ENCODE results near the gene LRRC37A2. TPM values are rescaled to one million over a fixed set of nuclear protein-coding genes. Genes with fewer than 3 reads are reported as not detected.
"Not testable (repeated sequence)": the region's sequence is repeated elsewhere in the genome, so short reads cannot be mapped to it uniquely, and the experiment has no call there.

Gene LRRC37A2
- polyA plus RNA-seq (2013, experiment 1 of 2), result 3.4 TPM
- polyA plus RNA-seq (2013, experiment 2 of 2), result 3.3 TPM

DNA sequence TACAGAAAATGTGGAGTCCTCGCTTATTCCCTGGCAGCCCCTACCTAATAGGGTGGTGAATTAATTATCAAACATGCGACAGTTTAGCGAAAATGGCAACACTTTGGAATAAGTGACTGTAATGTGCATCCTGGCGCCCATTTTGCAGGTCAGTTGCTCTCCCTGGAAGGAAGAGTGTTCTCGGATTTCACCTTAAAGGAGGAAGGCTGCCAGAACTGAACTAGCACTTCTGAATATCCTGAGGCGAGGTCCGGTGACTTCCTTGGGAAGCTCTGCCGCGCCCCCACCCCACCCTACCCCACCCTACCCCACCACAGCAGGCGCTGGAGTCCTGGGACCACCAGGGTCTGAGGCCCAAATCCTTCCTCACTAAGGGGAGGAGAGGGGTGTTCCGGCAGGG is at the start of gene LRRC37A2:
TSS of gene LRRC37A2 (plus strand) at position 301 of the 400 bp plus-strand sequence. CDS start 245 bp downstream, outside the sequence.
- H3K36me3 ChIP-seq (ENCODE audit: control insufficient read depth in 1 of 2, insufficient read depth in 2 of 2, low read depth in 1 of 2, low read length in 2 of 2); H3K4ac ChIP-seq (ENCODE audit: low read depth in 1 of 2, low read length in 2 of 2); H4K8ac ChIP-seq (ENCODE audit: low read length); H3K79me1 ChIP-seq (replicated peaks; ENCODE audit: low read length, poor library complexity, severe bottlenecking); H4K91ac ChIP-seq (ENCODE audit: low read length); H3K27me3 ChIP-seq (ENCODE audit: control insufficient read depth in 1 of 2, insufficient read depth in 1 of 2, low read length in 2 of 2); H3K4me3 ChIP-seq (ENCODE audit: insufficient read depth in 1 of 2, low read depth in 1 of 2, low read length in 2 of 2); H3K23ac ChIP-seq (ENCODE audit: low read length in 2 of 2); H3K9me3 ChIP-seq (ENCODE audit: control insufficient read depth, low read length); H3K18ac ChIP-seq (ENCODE audit: low read depth in 1 of 2, low read length in 2 of 2); H2AK5ac ChIP-seq (ENCODE audit: low read length, severe bottlenecking); H2BK5ac ChIP-seq (ENCODE audit: low read depth, low read length, poor library complexity, severe bottlenecking); H2BK12ac ChIP-seq (ENCODE audit: low read length in 2 of 2); H3K4me1 ChIP-seq (ENCODE audit: control insufficient read depth, insufficient read depth, low read depth, low read length); DNase-seq; H2AFZ ChIP-seq (ENCODE audit: low read depth, low read length); H3K14ac ChIP-seq (ENCODE audit: low read length in 2 of 2); H3K9ac ChIP-seq (ENCODE audit: low read length); H3K4me2 ChIP-seq (ENCODE audit: low read length, poor library complexity, severe bottlenecking); H2BK15ac ChIP-seq (ENCODE audit: low read depth, poor library complexity, severe bottlenecking); H3K27ac ChIP-seq (ENCODE audit: low read length, poor library complexity, severe bottlenecking); H2BK120ac ChIP-seq (ENCODE audit: low read depth, low read length): not testable (repeated sequence)
- WGBS, result no CpG with 5 or more reads among the region's 11 CpGs

DNA sequence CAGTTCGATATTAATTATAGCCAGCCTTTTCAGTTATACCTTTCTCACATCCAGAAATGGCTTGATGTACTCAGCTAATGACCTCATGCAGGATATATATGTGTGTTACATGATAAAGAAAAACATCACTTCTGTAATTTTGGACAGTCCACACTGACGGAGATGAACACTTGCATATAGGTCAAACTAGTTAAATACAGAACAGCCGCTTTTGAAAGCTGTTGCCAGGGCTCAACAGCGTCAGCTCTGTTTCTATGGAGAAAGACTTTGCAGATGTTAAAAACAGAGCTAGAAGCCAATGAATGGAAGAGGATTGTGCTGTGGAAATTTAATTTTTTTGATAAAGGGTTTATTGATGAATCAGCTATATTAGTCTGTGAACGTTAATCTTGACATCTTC is 44.6 kb upstream of the LRRC37A2 start:
- not testable (repeated sequence) for H3K9me3 ChIP-seq (ENCODE audit: control insufficient read depth, low read length); H2AFZ ChIP-seq (ENCODE audit: low read depth, low read length); H3K4ac ChIP-seq (ENCODE audit: low read depth in 1 of 2, low read length in 2 of 2); H3K4me2 ChIP-seq (ENCODE audit: low read length, poor library complexity, severe bottlenecking); H3K4me3 ChIP-seq (ENCODE audit: insufficient read depth in 1 of 2, low read depth in 1 of 2, low read length in 2 of 2); H3K23ac ChIP-seq (ENCODE audit: low read length in 2 of 2); H3K36me3 ChIP-seq (ENCODE audit: control insufficient read depth in 1 of 2, insufficient read depth in 2 of 2, low read depth in 1 of 2, low read length in 2 of 2); H3K79me1 ChIP-seq (replicated peaks; ENCODE audit: low read length, poor library complexity, severe bottlenecking); H4K8ac ChIP-seq (ENCODE audit: low read length); H2AK5ac ChIP-seq (ENCODE audit: low read length, severe bottlenecking); H2BK120ac ChIP-seq (ENCODE audit: low read depth, low read length); H3K9ac ChIP-seq (ENCODE audit: low read length); H2BK12ac ChIP-seq (ENCODE audit: low read length in 2 of 2); H3K27me3 ChIP-seq (ENCODE audit: control insufficient read depth in 1 of 2, insufficient read depth in 1 of 2, low read length in 2 of 2); H4K91ac ChIP-seq (ENCODE audit: low read length); H2BK15ac ChIP-seq (ENCODE audit: low read depth, poor library complexity, severe bottlenecking); H3K4me1 ChIP-seq (ENCODE audit: control insufficient read depth, insufficient read depth, low read depth, low read length); H3K27ac ChIP-seq (ENCODE audit: low read length, poor library complexity, severe bottlenecking); H3K14ac ChIP-seq (ENCODE audit: low read length in 2 of 2); DNase-seq; H2BK5ac ChIP-seq (ENCODE audit: low read depth, low read length, poor library complexity, severe bottlenecking); H3K18ac ChIP-seq (ENCODE audit: low read depth in 1 of 2, low read length in 2 of 2)
- WGBS, result no CpG with 5 or more reads among the region's 5 CpGs

DNA sequence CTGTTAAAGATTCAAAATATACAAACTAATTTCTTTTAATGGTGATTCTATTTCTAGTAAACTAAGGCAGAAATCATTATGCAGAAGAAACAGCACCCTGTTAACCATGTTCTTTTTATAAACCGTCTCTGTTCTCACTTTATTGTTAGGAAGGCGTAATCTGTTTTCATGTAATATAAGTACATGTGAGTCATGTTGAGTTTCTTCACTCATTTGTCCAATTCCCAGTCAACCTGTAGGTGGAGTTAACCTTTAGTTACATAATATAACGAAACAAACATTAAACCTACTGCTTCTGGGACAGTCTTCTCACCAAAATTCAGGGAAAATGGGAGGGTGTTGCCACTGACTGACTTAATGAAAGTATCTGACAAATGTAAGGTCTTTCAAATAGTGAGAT is 37.8 kb upstream of the LRRC37A2 start:
- no CpG with 5 or more reads among the region's 3 CpGs for WGBS

GRCh38 chr17:46475583-46475982 is 36.7 kb upstream of the LRRC37A2 start:
- WGBS, result no CpG with 5 or more reads among the region's 2 CpGs
- H2BK15ac ChIP-seq (ENCODE audit: low read depth, poor library complexity, severe bottlenecking); H2AFZ ChIP-seq (ENCODE audit: low read depth, low read length): not testable (repeated sequence)

More for the DNA sequence above, 37.8 kb upstream of the LRRC37A2 start:
- H3K9me3 ChIP-seq (ENCODE audit: control insufficient read depth, low read length); H3K14ac ChIP-seq (ENCODE audit: low read length in 2 of 2); H2AFZ ChIP-seq (ENCODE audit: low read depth, low read length); H3K18ac ChIP-seq (ENCODE audit: low read depth in 1 of 2, low read length in 2 of 2); H3K23ac ChIP-seq (ENCODE audit: low read length in 2 of 2); H3K9ac ChIP-seq (ENCODE audit: low read length); H3K4me2 ChIP-seq (ENCODE audit: low read length, poor library complexity, severe bottlenecking); H2BK15ac ChIP-seq (ENCODE audit: low read depth, poor library complexity, severe bottlenecking); H3K27ac ChIP-seq (ENCODE audit: low read length, poor library complexity, severe bottlenecking); H4K91ac ChIP-seq (ENCODE audit: low read length); H4K8ac ChIP-seq (ENCODE audit: low read length); DNase-seq; H2BK5ac ChIP-seq (ENCODE audit: low read depth, low read length, poor library complexity, severe bottlenecking); H3K4ac ChIP-seq (ENCODE audit: low read depth in 1 of 2, low read length in 2 of 2); H2AK5ac ChIP-seq (ENCODE audit: low read length, severe bottlenecking); H3K4me3 ChIP-seq (ENCODE audit: insufficient read depth in 1 of 2, low read depth in 1 of 2, low read length in 2 of 2); H3K27me3 ChIP-seq (ENCODE audit: control insufficient read depth in 1 of 2, insufficient read depth in 1 of 2, low read length in 2 of 2); H2BK12ac ChIP-seq (ENCODE audit: low read length in 2 of 2); H2BK120ac ChIP-seq (ENCODE audit: low read depth, low read length); H3K79me1 ChIP-seq (replicated peaks; ENCODE audit: low read length, poor library complexity, severe bottlenecking); H3K36me3 ChIP-seq (ENCODE audit: control insufficient read depth in 1 of 2, insufficient read depth in 2 of 2, low read depth in 1 of 2, low read length in 2 of 2); H3K4me1 ChIP-seq (ENCODE audit: control insufficient read depth, insufficient read depth, low read depth, low read length): not testable (repeated sequence)

More at GRCh38 chr17:46475583-46475982, 36.7 kb upstream of the LRRC37A2 start:
- H3K36me3 ChIP-seq (ENCODE audit: control insufficient read depth in 1 of 2, insufficient read depth in 2 of 2, low read depth in 1 of 2, low read length in 2 of 2); H3K79me1 ChIP-seq (replicated peaks; ENCODE audit: low read length, poor library complexity, severe bottlenecking); H2BK5ac ChIP-seq (ENCODE audit: low read depth, low read length, poor library complexity, severe bottlenecking); H3K14ac ChIP-seq (ENCODE audit: low read length in 2 of 2); H3K27ac ChIP-seq (ENCODE audit: low read length, poor library complexity, severe bottlenecking); H3K18ac ChIP-seq (ENCODE audit: low read depth in 1 of 2, low read length in 2 of 2); H3K4me2 ChIP-seq (ENCODE audit: low read length, poor library complexity, severe bottlenecking); H2BK120ac ChIP-seq (ENCODE audit: low read depth, low read length); H4K91ac ChIP-seq (ENCODE audit: low read length); H3K27me3 ChIP-seq (ENCODE audit: control insufficient read depth in 1 of 2, insufficient read depth in 1 of 2, low read length in 2 of 2); H3K4me1 ChIP-seq (ENCODE audit: control insufficient read depth, insufficient read depth, low read depth, low read length); H3K9ac ChIP-seq (ENCODE audit: low read length); DNase-seq; H4K8ac ChIP-seq (ENCODE audit: low read length); H3K4ac ChIP-seq (ENCODE audit: low read depth in 1 of 2, low read length in 2 of 2); H3K23ac ChIP-seq (ENCODE audit: low read length in 2 of 2); H3K9me3 ChIP-seq (ENCODE audit: control insufficient read depth, low read length); H3K4me3 ChIP-seq (ENCODE audit: insufficient read depth in 1 of 2, low read depth in 1 of 2, low read length in 2 of 2); H2AK5ac ChIP-seq (ENCODE audit: low read length, severe bottlenecking); H2BK12ac ChIP-seq (ENCODE audit: low read length in 2 of 2): not testable (repeated sequence)

All from mesenchymal stem cell (in vitro differentiated cells and primary cell).